ENCODE results near the gene VSIR. TPM values are rescaled to one million over a fixed set of nuclear protein-coding genes. Genes with fewer than 3 reads are reported as not detected.

The VSIR gene
- total RNA-seq, 4 donors from 2014 or later = 34.7 to 83.6 (median 61.6) TPM

DNA sequence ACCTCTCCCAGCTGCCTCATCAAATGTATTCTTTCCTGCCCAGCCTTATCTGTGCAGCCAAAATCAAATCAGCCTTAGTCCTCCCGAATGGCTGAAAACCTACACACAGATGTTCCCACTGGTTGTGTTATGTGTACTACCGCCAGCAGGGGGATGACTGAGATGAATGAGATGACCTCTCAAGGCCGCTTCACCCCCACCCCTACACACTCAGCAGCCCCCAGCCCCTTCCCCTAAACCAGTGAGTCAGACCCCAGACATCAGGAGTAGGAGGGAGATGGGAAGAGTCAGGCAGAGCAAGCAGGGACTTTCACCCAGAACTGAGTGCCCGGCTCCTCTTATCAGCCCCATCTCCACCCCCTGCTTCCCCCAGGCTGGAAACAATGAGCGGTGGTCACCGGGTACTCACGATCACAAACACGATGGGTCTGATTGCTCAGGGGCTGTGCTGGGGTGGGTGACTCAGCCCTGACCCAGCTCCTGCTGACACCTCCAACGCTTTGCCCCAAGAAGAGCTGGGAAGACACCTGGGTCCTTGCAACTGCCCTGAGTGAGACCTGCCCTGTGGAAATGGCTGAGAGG lies 47.2 kb downstream of the VSIR start:
- ATAC-seq = no peak
- Histone ChIP-seq H3K36me3 (no peaks in the 10 kb centered on the region), H3K9me3 (no peaks in the 10 kb centered on the region), H3K4me3 (no peak overlapping the region), H3K27me3 (no peaks in the 10 kb centered on the region), H3K27ac (peak overlapping the region in 3 of 4 donors; percentile 2 to 77 (median 73)), H3K4me1 (peaks cover 0 to 42% (median 25%) of the 10 kb centered on the region in 3 donors)
- no peak for TF ChIP-seq EP300 (IDR thresholded peaks at IDR 0.05)
- TF ChIP-seq, protein P1, sequence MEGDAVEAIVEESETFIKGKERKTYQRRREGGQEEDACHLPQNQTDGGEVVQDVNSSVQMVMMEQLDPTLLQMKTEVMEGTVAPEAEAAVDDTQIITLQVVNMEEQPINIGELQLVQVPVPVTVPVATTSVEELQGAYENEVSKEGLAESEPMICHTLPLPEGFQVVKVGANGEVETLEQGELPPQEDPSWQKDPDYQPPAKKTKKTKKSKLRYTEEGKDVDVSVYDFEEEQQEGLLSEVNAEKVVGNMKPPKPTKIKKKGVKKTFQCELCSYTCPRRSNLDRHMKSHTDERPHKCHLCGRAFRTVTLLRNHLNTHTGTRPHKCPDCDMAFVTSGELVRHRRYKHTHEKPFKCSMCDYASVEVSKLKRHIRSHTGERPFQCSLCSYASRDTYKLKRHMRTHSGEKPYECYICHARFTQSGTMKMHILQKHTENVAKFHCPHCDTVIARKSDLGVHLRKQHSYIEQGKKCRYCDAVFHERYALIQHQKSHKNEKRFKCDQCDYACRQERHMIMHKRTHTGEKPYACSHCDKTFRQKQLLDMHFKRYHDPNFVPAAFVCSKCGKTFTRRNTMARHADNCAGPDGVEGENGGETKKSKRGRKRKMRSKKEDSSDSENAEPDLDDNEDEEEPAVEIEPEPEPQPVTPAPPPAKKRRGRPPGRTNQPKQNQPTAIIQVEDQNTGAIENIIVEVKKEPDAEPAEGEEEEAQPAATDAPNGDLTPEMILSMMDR (IDR thresholded peaks at IDR 0.05) = peak in 1 of 4 experiments; percentile 19
- WGBS, 2 donors (ENCODE audit: low coverage in 1 of 2) = 40 to 51% methylated on average over 1 to 2 of the region's 9 CpGs

GRCh38 chr10:71725249-71725648 lies 48.1 kb downstream of the VSIR start:
- Histone ChIP-seq H3K9me3 (no peaks in the 10 kb centered on the region), H3K4me1 (peaks cover 0 to 42% (median 25%) of the 10 kb centered on the region in 3 donors), H3K27me3 (no peaks in the 10 kb centered on the region), H3K4me3 (no peak overlapping the region), H3K27ac (no peak overlapping the region), H3K36me3 (no peaks in the 10 kb centered on the region)
- ATAC-seq = no peak
- no CpG with 5 or more reads among the region's 14 CpGs for WGBS, 2 donors (ENCODE audit: low coverage in 1 of 2)
- no peak for TF ChIP-seq POLR2A (IDR thresholded peaks at IDR 0.05)
- no peak for TF ChIP-seq POLR2AphosphoS5 (IDR thresholded peaks at IDR 0.05)
- no peak for TF ChIP-seq EP300 (IDR thresholded peaks at IDR 0.05)

GRCh38 chr10:71724539-71724938 lies 48.8 kb downstream of the VSIR start:
- H3K4me1 ChIP-seq = peaks cover 0 to 45% (median 25%) of the 10 kb centered on the region in 3 donors
- no CpG with 5 or more reads among the region's 6 CpGs for WGBS, 2 donors (ENCODE audit: low coverage in 1 of 2)
- H3K27ac ChIP-seq = no peak overlapping the region
- H3K9me3 ChIP-seq = no peaks in the 10 kb centered on the region
- TF ChIP-seq EP300 (IDR thresholded peaks at IDR 0.05) = no peak
- TF ChIP-seq POLR2AphosphoS5 (IDR thresholded peaks at IDR 0.05) = no peak
- TF ChIP-seq, protein P1 (IDR thresholded peaks at IDR 0.05) = no peak
- no peak for TF ChIP-seq POLR2A (IDR thresholded peaks at IDR 0.05)
- no peaks in the 10 kb centered on the region for H3K27me3 ChIP-seq
- no peak for ATAC-seq
- H3K36me3 ChIP-seq = no peaks in the 10 kb centered on the region
- no peak overlapping the region for H3K4me3 ChIP-seq

GRCh38 chr10:71723311-71723710 lies 50.0 kb downstream of the VSIR start:
- WGBS, 2 donors (ENCODE audit: low coverage in 1 of 2) = 80 to 100% methylated on average over 1 of the region's 11 CpGs
- no peak overlapping the region for H3K27ac ChIP-seq
- no peaks in the 10 kb centered on the region for H3K36me3 ChIP-seq
- H3K27me3 ChIP-seq = no peaks in the 10 kb centered on the region
- ATAC-seq = no peak
- no peaks in the 10 kb centered on the region for H3K9me3 ChIP-seq
- H3K4me1 ChIP-seq = peaks cover 0 to 45% (median 17%) of the 10 kb centered on the region in 3 donors
- no peak overlapping the region for H3K4me3 ChIP-seq
- TF ChIP-seq POLR2AphosphoS5 (IDR thresholded peaks at IDR 0.05) (no peak), POLR2A (IDR thresholded peaks at IDR 0.05) (no peak), EP300 (IDR thresholded peaks at IDR 0.05) (no peak)
- TF ChIP-seq, protein P1 (IDR thresholded peaks at IDR 0.05) = no peak

DNA sequence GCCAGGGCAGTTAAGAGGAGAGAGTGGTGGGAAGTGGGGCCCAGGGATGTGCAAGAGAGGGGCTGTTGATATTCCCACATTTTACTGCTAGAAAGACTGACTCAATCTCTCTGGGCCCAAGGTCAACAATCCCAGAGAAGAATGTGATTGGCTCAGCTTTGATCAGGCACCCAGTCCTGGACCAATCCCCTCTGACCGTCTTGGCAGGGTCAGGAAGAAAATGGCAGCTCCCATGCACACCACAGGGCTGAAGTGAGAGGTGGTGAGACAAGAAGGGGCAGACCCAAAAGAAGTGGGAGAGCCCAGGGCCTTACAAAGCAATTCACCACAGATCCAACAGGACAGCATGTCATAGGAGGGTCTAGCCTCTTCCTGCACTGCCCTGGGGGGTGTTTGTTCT lies 50.5 kb downstream of the VSIR start:
- Histone ChIP-seq H3K9me3 (no peaks in the 10 kb centered on the region), H3K36me3 (no peaks in the 10 kb centered on the region), H3K4me3 (no peak overlapping the region), H3K27ac (no peak overlapping the region), H3K27me3 (no peaks in the 10 kb centered on the region), H3K4me1 (peaks cover 0 to 45% (median 19%) of the 10 kb centered on the region in 3 donors)
- TF ChIP-seq EP300 (IDR thresholded peaks at IDR 0.05) = no peak
- TF ChIP-seq, protein P1 (IDR thresholded peaks at IDR 0.05) = no peak
- TF ChIP-seq POLR2AphosphoS5 (IDR thresholded peaks at IDR 0.05) = no peak
- TF ChIP-seq POLR2A (IDR thresholded peaks at IDR 0.05) = no peak
- 100% methylated on average over 1 of the region's 1 CpG; no CpG with 5 or more reads in 1 of the 2 donors for WGBS, 2 donors (ENCODE audit: low coverage in 1 of 2)
- no peak for ATAC-seq
